GM18867 (cell line): ENCODE measurements around the gene PLD1.

Source experiments
- ATAC-seq: cut with Tn5 transposase; IDR thresholded peaks from one replicate; pipeline ENCODE4 v1.9.1; 2021; ENCODE audit warnings: mild to moderate bottlenecking, moderate library complexity; ENCODE audit not compliant: unreplicated experiment

The PLD1 gene

GRCh38 chr3:171772427-171773056, 37.7 kb downstream of the PLD1 start:
- ATAC-seq: no peak

GRCh38 chr3:171770689-171771620, 39.3 kb downstream of the PLD1 start:
- ATAC-seq: peak; percentile 63

- ATAC-seq: no peak
Measured at GRCh38 chr3:171769461-171769860, 40.8 kb downstream of the PLD1 start.

GRCh38 chr3:171768986-171769385, 41.3 kb downstream of the PLD1 start:
- no peak for ATAC-seq

- no peak for ATAC-seq
Measured at GRCh38 chr3:171768281-171768900, 41.9 kb downstream of the PLD1 start.

- no peak for ATAC-seq
Measured at GRCh38 chr3:171765511-171765887, 44.8 kb downstream of the PLD1 start.

GRCh38 chr3:171763392-171763791, 46.9 kb downstream of the PLD1 start:
- ATAC-seq: no peak

GRCh38 chr3:171760477-171760876, 49.8 kb downstream of the PLD1 start:
- no peak for ATAC-seq

- no peak for ATAC-seq
Measured at GRCh38 chr3:171758109-171758508, 52.2 kb downstream of the PLD1 start.

- ATAC-seq: no peak
Measured at GRCh38 chr3:171757361-171758034, 52.8 kb downstream of the PLD1 start.

- no peak for ATAC-seq
Measured at GRCh38 chr3:171755656-171756055, 54.6 kb downstream of the PLD1 start.

GRCh38 chr3:171755015-171755589, 55.2 kb downstream of the PLD1 start:
- no peak for ATAC-seq

GRCh38 chr3:171753665-171754408, 56.4 kb downstream of the PLD1 start:
- no peak for ATAC-seq

GRCh38 chr3:171753025-171753472, 57.2 kb downstream of the PLD1 start:
- no peak for ATAC-seq

GRCh38 chr3:171752329-171752728, 58.0 kb downstream of the PLD1 start:
- ATAC-seq: no peak

GRCh38 chr3:171749124-171749523, 61.2 kb downstream of the PLD1 start:
- no peak for ATAC-seq

GRCh38 chr3:171748064-171748924, 62.0 kb downstream of the PLD1 start:
- no peak for ATAC-seq

- no peak for ATAC-seq
Measured at GRCh38 chr3:171747223-171747920, 62.9 kb downstream of the PLD1 start.
